NCI-H2029 treated with DMSO at 0.1 percent for 48 hours (cell line): ENCODE data around the gene LRRTM4.
"Not testable (repeated sequence)": the region's sequence is repeated elsewhere in the genome, so short reads cannot be mapped to it uniquely, and the experiment has no call there.

ENCODE experiments used
- DNase-seq: peaks from one replicate; lab custom pipeline; 2025; lab: John Stamatoyannopoulos, UW

LRRTM4 gene

GRCh38 chr2:76745605-76746004, 776.6 kb downstream of the LRRTM4 start:
- DNase-seq = no peak

GRCh38 chr2:76737607-76738006, 784.6 kb downstream of the LRRTM4 start:
- no peak for DNase-seq

GRCh38 chr2:76733736-76734135, 788.4 kb downstream of the LRRTM4 start:
- DNase-seq = no peak

GRCh38 chr2:76731157-76731556, 791.0 kb downstream of the LRRTM4 start:
- no peak for DNase-seq

- DNase-seq = no peak
Observed at GRCh38 chr2:76730021-76730420, 792.2 kb downstream of the LRRTM4 start.

- no peak for DNase-seq
Observed at GRCh38 chr2:76721226-76721625, 801.0 kb downstream of the LRRTM4 start.

GRCh38 chr2:76713312-76713711, 808.9 kb downstream of the LRRTM4 start:
- DNase-seq = no peak

GRCh38 chr2:76711490-76711889, 810.7 kb downstream of the LRRTM4 start:
- no peak for DNase-seq

- DNase-seq = no peak
Observed at GRCh38 chr2:76700894-76701293, 821.3 kb downstream of the LRRTM4 start.

GRCh38 chr2:76697998-76698713, 824.0 kb downstream of the LRRTM4 start:
- not testable (repeated sequence) for DNase-seq
